Loucy (cell line): ENCODE data around the gene ART5.

ENCODE experiments used
- EZH2phosphoT487 ChIP-seq: fragments of 200-600 bp; IDR thresholded peaks from 2 replicates; pipeline ENCODE4 v1.6.1; 2018; ENCODE audit warnings: antibody characterized with exemption, mild to moderate bottlenecking, moderate library complexity, borderline replicate concordance
- TF ChIP-seq, protein P1 (sequence below): fragments of 200-600 bp; sonication (generic); conservative IDR thresholded peaks from 2 replicates; pipeline ENCODE4 v1.5.1; 2014; ENCODE audit warnings: mild to moderate bottlenecking, antibody characterized with exemption, low read length

DNA sequence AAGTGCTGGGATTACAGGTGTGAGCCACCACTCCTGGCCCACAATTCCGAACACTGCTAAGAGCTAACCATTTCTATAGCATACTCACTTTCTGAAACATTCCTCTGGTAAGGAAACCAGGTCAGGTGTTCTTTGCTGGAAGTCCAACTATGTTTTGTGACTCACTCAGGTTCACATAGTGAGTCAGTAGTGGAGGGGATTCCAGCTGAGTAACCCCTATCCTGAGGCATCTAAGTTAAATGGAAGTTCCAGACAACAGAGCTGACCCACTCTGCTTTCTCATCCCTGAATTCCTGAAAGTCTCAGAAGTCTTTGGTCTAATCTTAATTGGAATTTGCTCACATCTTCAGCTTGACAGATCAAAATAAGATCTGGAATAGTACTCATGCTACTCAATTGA lies 32.4 kb upstream of the ART5 start:
- TF ChIP-seq, protein P1, sequence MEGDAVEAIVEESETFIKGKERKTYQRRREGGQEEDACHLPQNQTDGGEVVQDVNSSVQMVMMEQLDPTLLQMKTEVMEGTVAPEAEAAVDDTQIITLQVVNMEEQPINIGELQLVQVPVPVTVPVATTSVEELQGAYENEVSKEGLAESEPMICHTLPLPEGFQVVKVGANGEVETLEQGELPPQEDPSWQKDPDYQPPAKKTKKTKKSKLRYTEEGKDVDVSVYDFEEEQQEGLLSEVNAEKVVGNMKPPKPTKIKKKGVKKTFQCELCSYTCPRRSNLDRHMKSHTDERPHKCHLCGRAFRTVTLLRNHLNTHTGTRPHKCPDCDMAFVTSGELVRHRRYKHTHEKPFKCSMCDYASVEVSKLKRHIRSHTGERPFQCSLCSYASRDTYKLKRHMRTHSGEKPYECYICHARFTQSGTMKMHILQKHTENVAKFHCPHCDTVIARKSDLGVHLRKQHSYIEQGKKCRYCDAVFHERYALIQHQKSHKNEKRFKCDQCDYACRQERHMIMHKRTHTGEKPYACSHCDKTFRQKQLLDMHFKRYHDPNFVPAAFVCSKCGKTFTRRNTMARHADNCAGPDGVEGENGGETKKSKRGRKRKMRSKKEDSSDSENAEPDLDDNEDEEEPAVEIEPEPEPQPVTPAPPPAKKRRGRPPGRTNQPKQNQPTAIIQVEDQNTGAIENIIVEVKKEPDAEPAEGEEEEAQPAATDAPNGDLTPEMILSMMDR: no peak
- TF ChIP-seq EZH2phosphoT487: no peak
